NCI-H2196 treated with DMSO at 0.1 percent for 48 hours (cell line): ENCODE results near the gene GPR135.
"Not testable (repeated sequence)": the region's sequence is repeated elsewhere in the genome, so short reads cannot be mapped to it uniquely, and the experiment has no call there.

Source experiments
- DNase-seq: peaks from one replicate; lab custom pipeline; 2025; ENCODE audit not compliant: unreplicated experiment; lab: John Stamatoyannopoulos, UW

Gene GPR135

GRCh38 chr14:59478540-59478939, 13.4 kb upstream of the GPR135 start:
- DNase-seq: no peak

GRCh38 chr14:59475709-59476108, 10.5 kb upstream of the GPR135 start:
- no peak for DNase-seq

- DNase-seq: no peak
Measured at GRCh38 chr14:59474172-59474571, 9.0 kb upstream of the GPR135 start.

- no peak for DNase-seq
Measured at GRCh38 chr14:59464486-59465315, 479 bp downstream of the GPR135 start.

- no peak for DNase-seq
Measured at GRCh38 chr14:59463787-59464485, 1.2 kb downstream of the GPR135 start.

- no peak for DNase-seq
Measured at GRCh38 chr14:59461891-59462290, 3.3 kb downstream of the GPR135 start.

GRCh38 chr14:59460378-59460777, 4.8 kb downstream of the GPR135 start:
- DNase-seq: no peak

- no peak for DNase-seq
Measured at GRCh38 chr14:59458486-59458885, 6.7 kb downstream of the GPR135 start.

GRCh38 chr14:59455411-59455810, 9.8 kb downstream of the GPR135 start:
- DNase-seq: no peak

- no peak for DNase-seq
Measured at GRCh38 chr14:59454139-59454538, 11.0 kb downstream of the GPR135 start.

- DNase-seq: no peak
Measured at GRCh38 chr14:59451849-59452248, 13.3 kb downstream of the GPR135 start.

- DNase-seq: no peak
Measured at GRCh38 chr14:59450716-59451115, 14.5 kb downstream of the GPR135 start.

- not testable (repeated sequence) for DNase-seq
Measured at GRCh38 chr14:59448673-59449072, 16.5 kb downstream of the GPR135 start.

- no peak for DNase-seq
Measured at GRCh38 chr14:59439256-59439965, 25.8 kb downstream of the GPR135 start.

GRCh38 chr14:59438195-59438647, 27.0 kb downstream of the GPR135 start:
- DNase-seq: no peak

- no peak for DNase-seq
Measured at GRCh38 chr14:59435987-59436386, 29.2 kb downstream of the GPR135 start.

GRCh38 chr14:59435101-59435500, 30.1 kb downstream of the GPR135 start:
- no peak for DNase-seq

GRCh38 chr14:59429790-59430189, 35.4 kb downstream of the GPR135 start:
- no peak for DNase-seq

GRCh38 chr14:59428581-59429012, 36.6 kb downstream of the GPR135 start:
- no peak for DNase-seq

GRCh38 chr14:59427653-59428580, 37.3 kb downstream of the GPR135 start:
- no peak for DNase-seq
